Embryonic facial prominence (tissue), 1 donor: ENCODE data around the gene CIB4.

ENCODE experiments used
- DNase-seq: peaks from one replicate; pipeline ENCODE4 v3.0.0-alpha.2; 2016; ENCODE audit errors: extremely low spot score

The CIB4 gene

GRCh38 chr2:26621469-26622199 is 19.5 kb downstream of the CIB4 start:
- no peak for DNase-seq

DNA sequence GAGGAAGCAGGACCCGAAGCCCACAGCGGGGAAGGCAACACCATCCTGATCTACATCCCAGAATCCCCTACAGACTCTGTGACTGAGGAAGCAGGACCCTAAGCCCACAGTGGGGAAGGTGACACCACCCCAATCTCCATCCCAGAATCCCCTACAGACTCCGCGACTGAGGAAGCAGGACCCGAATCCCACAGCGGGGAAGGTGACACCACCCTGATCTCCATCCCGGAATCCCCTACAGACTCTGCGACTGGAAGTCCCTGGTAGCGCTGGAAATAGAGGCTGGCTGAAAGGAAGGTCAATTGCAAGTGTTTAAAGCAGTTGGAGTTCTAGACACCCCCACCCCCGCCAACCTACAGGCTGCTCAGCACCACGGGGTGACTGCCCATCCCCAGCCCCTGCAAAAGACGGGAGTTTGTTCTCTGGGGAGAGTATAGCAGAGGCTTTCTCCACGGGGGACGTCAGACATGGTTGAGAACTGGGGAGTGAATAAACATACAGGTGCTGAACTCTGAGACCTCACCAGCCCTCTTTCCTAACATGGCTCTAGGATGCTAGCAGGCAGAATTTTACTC is 21.0 kb downstream of the CIB4 start:
- no peak for DNase-seq

- DNase-seq, result no peak
Measured at GRCh38 chr2:26619521-26619951, 21.6 kb downstream of the CIB4 start.

DNA sequence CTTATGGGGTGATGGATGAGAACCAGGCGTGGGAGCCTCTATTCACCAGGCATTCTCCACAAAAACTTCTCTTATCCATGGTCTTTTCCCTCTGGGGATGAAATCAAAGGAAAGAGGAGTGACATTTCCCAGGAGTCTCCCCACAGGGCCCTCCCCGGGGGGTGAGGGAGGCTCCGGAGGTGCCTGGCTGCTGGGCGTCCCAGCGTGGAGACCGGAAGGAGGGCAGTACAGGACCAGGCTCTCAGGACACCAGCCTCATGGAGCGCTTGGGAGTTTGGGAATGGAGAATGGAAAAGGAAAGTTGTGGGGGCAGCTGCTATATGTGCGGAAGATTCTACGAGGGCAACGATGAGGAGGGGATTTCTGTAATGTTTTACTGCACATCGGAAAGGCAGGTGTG is 22.1 kb downstream of the CIB4 start:
- no peak for DNase-seq

DNA sequence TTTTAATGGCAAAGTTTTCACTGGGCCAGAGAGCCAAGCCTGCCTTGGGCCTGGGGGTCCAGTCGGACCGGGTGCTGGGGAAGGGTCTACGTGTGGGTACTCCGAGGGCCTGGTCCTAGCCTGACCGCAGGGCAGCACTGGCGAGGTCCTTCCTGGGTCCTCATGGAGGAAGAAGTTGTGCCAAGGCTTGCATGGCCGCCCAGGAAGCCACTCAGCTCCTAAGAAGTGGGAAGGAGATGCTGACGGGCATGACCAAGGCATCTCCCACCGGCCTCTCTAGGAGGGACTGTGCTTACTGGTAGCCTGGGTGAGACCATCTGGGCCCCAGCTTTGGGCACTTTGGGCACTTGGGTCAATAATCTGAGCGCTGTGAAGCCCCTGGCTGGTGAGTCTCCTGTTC is 22.6 kb downstream of the CIB4 start:
- DNase-seq, result no peak

DNA sequence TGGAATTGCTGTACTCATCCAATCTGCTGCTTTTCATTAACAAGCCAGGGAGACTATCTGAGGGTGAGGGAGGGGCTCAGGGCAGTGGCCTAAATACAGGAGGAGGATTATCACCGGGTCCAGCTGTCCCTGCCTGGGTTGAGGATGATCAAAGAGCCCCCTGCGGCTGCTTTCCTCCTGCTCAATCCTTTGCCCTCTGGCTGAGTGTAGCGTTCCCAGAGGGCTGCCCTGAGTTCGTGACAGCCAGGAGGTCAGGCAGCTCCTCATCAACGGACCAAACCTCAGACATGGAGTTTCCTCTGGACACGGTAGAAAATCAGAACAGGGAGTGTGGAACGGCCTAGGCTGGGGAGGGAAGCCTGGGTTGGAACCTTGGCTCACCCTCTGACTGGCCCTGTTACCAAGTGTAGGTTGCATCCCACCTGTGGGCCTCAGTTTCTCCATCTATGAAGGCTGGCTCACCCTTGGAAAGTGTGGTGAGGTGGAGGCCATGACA is 23.5 kb downstream of the CIB4 start:
- no peak for DNase-seq

- DNase-seq, result no peak
Measured at GRCh38 chr2:26616706-26617587, 24.2 kb downstream of the CIB4 start.

DNA sequence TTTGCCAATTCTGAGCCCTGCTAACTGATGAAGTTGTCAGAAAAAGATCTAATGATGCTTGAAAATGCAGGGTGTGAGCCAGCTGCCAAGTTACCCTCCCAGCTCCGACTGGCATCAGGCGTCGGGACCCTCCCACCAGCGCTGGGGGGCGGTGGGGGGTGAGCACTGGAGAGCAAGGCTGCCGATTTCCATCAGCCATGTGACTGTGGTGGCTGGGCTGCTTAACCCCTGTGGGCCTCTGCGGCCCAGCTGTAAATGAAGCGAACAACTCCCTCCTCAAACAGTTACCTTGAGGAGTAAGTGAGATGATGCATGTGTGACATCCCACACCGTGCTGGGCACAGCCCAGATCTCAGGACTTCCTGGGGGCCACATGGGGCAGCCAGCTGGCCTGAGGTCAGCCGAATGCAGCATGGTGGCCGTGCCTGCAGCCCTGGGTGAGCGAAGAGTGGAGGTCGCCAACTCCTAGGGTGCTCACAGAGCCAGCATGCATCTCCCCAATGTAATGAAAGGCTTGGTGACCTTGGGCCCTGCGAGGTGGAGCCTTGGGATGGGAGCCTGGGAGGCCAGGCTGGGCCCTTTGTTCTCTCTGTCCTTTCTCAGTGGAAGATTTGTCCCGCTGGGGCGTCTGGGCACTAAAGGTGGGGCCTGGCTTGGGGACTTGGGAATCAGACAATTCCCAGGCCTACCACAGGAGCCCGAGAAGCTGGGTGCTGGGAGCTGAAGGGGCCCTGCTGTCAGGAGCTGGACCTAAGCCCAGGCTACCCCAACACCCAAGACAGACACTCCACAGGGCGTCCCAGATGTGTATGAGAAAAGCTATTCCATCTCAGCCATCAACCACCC is 25.1 kb downstream of the CIB4 start:
- no peak for DNase-seq

DNA sequence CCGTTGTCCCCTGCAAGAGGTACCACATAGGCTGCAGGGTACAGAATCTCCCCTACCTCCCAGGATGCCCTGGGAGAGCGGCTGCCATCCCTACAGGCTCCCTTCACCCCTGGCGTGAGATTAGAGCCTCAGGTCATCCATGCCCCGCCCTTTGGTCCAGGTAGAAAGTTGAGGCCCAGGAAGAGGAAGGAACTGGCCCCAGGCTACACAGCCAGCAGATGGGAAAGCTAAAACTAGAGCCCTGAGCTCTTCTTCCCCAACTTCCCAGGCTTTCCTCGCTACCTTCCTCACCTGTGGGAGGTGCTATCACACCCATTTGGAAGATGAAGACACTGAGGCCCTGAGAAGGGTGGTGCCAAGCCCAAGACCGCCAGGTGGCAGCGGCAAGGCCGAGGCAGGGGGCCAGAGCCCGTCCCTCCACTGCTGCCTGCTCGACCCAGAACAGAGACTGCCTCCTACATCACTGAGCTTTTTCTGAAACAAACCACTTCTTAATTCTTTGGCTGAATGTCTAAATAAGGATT is 25.8 kb downstream of the CIB4 start:
- no peak for DNase-seq

DNA sequence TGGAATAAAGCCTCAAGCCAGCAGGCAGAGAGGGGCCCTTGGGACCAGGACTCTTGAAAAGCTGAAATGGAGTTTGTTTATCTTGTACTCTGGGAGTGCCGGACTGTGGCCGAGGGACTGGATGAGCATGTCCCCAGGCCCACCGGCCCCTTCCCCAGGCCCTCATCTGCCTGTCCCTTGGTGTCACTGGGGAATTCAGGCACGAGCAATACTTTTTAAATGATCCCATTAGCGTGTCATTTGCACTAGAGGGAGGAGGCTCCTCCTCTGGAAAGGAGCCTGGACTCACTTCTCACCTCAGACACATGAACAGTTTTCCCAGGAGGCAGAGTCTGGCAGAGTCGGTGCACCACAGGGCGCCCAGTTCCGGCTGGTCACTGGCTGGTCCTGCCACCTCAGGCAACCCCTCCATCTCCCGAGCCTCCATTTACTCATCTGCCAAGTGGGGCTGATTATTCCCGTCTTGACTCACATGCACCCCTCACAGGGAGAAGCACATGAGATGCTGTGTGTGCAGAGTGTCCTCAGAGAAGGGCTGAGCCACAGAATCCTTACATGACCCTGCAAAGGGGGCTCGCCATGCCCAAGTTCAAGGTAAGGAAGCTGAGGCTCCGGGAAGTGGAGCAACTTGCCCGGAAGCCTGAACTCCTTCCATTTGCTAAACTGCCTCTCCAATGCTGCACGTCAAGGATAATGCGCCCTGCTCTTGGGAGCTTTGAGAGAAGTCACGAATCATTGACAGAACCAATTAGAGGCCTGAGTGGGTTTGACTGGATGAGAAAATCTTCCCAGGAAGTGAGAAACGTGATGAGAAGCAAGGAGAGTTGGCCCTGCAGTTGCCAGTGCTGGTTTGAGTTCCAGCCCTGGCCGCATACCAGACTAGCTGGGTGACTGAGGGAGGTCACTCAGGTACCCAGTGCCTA is 26.7 kb downstream of the CIB4 start:
- no peak for DNase-seq

GRCh38 chr2:26613241-26614215 is 27.6 kb downstream of the CIB4 start:
- DNase-seq, result no peak

DNA sequence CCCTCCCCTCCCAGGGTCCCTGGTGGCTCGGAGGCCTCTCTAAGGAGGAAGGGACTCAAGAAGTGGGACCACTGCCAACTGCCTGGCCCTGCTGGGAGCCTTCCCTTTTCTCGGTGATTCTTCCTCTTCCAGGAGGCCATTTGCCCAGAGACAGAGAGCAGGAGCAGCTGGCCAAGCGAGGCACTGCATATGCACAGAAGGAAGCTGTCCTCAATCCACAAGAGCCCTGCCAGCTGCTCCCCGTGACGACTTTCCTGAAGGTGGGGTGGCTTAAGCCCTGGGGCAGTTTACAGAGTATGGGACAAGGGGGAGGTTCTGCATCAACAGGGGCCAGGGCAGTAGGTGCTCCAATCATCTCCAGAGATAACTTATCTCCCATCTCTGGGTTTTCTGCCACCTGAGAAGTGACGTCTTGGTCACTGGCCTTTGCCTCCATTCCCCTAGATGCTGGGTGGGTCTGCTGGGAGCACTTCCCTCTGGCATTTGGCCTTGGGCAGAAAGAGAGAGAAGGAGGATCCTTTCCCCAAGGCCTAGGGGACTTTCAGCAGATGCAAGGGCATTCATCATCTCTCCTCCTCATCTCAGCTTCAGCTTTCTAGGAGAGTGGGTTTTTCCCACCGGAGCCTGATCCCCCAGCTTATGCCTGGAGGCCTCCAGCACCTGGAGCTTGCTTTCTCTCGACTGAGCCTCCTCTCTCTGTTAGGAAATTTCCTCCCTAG is 28.5 kb downstream of the CIB4 start:
- no peak for DNase-seq

GRCh38 chr2:26612034-26612433 is 29.1 kb downstream of the CIB4 start:
- DNase-seq, result no peak

- DNase-seq, result no peak
Measured at GRCh38 chr2:26610504-26611335, 30.4 kb downstream of the CIB4 start.

GRCh38 chr2:26609839-26610277 is 31.3 kb downstream of the CIB4 start:
- no peak for DNase-seq

- DNase-seq, result no peak
Measured at GRCh38 chr2:26609205-26609631, 31.9 kb downstream of the CIB4 start.

GRCh38 chr2:26608557-26608956 is 32.6 kb downstream of the CIB4 start:
- no peak for DNase-seq
